ENCODE measurements around the gene GUCY1B1.
A peak's percentile ranks its signal among the peaks of the same experiment; 100 is the strongest.

The GUCY1B1 gene

GRCh38 chr4:155758481-155759371, at the start of gene GUCY1B1:
Gene GUCY1B1 (plus strand): TSS chr4:155759021. CDS start chr4:155759141, 120 bp downstream.
- peak; percentile 98 for DNase-seq (ENCODE audit: low spot score)

DNA sequence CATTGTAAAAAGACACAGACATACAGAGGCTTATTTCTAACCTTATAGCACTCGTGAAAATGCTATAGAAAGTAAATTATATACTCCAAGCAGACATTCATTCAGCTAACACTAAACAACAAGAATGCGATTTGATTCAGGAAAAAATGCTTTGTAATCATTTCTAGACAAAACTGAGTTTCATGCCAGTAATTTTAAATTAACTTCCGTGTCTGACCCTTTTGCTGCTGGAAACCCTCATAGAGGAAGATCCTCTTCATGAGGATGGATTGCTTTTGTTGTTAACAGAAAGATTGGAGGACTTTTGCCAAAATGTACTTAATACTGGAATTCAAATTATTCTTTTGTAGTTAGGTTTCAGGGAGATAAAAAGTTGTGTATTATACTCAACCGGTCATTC, 48.9 kb upstream of the GUCY1B1 start:
- no peak for DNase-seq (ENCODE audit: low spot score)

- no peak for DNase-seq (ENCODE audit: low spot score)
Measured at GRCh38 chr4:155711556-155711955, 47.3 kb upstream of the GUCY1B1 start.

- DNase-seq (ENCODE audit: low spot score), result no peak
Measured at GRCh38 chr4:155712846-155713245, 46.0 kb upstream of the GUCY1B1 start.

GRCh38 chr4:155713911-155714310, 44.9 kb upstream of the GUCY1B1 start:
- DNase-seq (ENCODE audit: low spot score), result no peak

GRCh38 chr4:155722336-155722735, 36.5 kb upstream of the GUCY1B1 start:
- DNase-seq (ENCODE audit: low spot score), result no peak

- no peak for DNase-seq (ENCODE audit: low spot score)
Measured at GRCh38 chr4:155722816-155723499, 35.9 kb upstream of the GUCY1B1 start.

DNA sequence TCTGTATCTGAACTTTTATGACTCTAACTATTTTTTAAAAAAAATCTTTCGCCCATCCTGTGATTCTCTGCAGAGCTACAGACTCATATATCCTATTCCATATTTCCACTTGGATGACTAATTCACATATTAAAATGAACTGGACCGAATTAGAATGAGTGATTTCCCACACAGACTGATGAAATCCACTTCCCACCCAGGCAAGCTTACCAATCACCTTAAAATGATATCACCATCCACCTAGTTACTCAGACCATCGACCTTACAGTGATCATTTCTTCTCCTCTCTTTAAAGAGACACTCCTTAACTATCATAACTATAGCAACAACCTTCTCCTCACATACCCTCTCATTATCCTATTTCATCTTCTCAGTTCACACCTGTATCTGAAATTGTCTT, 34.1 kb upstream of the GUCY1B1 start:
- no peak for DNase-seq (ENCODE audit: low spot score)

DNA sequence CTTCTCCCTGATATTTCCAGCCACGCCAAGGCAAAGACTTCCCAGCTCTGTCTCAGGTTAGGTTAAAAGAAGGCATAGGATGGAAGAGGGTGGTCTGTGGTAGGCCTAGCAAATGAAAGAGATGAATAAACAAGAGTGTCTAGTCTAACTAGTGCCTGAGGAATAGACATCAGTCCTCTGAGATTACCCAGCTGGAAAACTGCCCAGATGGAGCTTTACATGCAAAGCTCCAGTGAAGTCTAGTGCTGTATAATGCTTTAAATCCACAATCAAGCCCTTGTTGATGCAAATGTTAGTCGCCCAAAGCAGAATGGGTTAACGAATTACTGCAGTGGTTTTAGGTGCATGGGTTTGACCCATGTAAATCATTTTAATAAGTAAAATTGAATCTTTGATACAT, 24.8 kb upstream of the GUCY1B1 start:
- DNase-seq (ENCODE audit: low spot score), result no peak

- no peak for DNase-seq (ENCODE audit: low spot score)
Measured at GRCh38 chr4:155734951-155735350, 23.9 kb upstream of the GUCY1B1 start.

DNA sequence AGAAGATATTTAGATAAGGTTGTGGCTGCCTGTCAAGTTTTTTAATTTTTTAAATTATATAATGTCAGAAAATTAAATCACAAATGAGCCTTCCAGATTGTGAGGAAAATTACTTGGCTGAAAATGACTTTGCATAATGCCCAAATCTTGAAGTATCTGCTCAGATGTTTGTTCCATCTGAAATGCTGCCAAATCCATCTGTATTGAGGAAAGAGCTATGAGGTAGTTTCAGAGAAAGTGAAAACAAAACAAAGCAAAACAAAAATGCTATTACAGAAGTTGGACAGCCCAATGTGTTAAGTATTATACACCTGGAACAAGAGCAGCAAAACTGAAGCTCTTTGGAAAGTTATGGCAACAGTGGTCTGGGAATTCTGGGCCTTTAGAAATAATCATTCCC, 23.3 kb upstream of the GUCY1B1 start:
- DNase-seq (ENCODE audit: low spot score), result no peak

DNA sequence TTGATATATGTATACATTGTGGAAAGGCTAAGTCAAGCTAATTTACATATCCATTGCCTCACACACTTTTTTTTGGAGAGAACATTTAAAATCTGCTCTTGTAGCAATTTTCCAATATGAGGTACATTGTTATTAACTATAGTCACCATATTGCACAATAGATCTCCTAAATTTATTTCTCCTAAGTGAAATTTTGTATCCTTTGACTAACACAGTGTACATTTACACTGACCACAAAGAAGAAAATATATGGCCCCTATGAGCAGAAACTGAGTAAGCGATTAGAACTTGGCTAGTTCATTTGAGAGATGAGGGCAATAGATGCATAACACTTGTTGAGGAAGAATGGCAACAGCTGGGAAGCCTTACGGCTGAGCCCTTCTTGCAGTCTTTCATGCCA, 20.3 kb upstream of the GUCY1B1 start:
- no peak for DNase-seq (ENCODE audit: low spot score)

GRCh38 chr4:155741546-155741945, 17.3 kb upstream of the GUCY1B1 start:
- no peak for DNase-seq (ENCODE audit: low spot score)

GRCh38 chr4:155742310-155743015, 16.4 kb upstream of the GUCY1B1 start:
- no peak for DNase-seq (ENCODE audit: low spot score)

GRCh38 chr4:155745984-155746383, 12.8 kb upstream of the GUCY1B1 start:
- DNase-seq (ENCODE audit: low spot score), result no peak

DNA sequence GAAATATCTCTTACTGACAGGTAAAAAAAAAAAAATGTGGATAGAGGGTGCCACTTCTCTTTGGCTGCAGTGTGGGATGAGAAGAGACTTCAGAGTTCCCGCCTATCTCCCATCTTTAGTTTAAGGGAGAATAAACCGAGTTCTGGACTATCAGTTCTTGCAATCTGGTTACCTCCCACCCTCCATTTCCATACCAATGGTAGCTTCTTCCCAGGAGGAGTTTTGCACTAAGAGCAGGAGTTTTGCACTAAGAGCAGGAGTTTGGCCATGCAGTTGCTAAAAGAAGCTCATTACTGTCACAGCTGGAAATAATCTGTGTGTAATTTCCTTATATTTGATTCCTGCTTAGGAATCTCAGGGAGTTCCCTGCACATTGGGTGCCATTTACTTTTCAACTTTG, 10.8 kb upstream of the GUCY1B1 start:
- DNase-seq (ENCODE audit: low spot score), result no peak

GRCh38 chr4:155749041-155749440, 9.8 kb upstream of the GUCY1B1 start:
- DNase-seq (ENCODE audit: low spot score), result no peak

DNA sequence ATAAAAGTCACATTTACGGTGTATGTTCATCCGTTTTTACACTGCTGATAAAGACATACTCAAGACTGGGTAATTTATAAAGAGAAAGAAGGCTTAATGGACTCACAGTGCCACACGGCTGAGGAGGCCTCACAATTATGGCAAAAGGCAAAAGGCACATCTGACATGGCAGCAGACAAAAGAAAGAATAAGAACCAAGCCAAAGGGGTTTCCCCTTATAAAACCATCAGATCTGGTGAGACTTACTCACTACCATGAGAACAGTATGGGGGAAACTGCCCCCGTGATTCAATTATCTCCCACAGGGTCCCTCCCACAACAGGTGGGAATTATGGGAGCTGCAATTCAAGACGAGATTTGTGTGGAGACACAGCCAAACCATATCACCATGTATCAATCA, 7.3 kb upstream of the GUCY1B1 start:
- no peak for DNase-seq (ENCODE audit: low spot score)

GRCh38 chr4:155757745-155758265, 1.0 kb upstream of the GUCY1B1 start:
- no peak for DNase-seq (ENCODE audit: low spot score)

DNA sequence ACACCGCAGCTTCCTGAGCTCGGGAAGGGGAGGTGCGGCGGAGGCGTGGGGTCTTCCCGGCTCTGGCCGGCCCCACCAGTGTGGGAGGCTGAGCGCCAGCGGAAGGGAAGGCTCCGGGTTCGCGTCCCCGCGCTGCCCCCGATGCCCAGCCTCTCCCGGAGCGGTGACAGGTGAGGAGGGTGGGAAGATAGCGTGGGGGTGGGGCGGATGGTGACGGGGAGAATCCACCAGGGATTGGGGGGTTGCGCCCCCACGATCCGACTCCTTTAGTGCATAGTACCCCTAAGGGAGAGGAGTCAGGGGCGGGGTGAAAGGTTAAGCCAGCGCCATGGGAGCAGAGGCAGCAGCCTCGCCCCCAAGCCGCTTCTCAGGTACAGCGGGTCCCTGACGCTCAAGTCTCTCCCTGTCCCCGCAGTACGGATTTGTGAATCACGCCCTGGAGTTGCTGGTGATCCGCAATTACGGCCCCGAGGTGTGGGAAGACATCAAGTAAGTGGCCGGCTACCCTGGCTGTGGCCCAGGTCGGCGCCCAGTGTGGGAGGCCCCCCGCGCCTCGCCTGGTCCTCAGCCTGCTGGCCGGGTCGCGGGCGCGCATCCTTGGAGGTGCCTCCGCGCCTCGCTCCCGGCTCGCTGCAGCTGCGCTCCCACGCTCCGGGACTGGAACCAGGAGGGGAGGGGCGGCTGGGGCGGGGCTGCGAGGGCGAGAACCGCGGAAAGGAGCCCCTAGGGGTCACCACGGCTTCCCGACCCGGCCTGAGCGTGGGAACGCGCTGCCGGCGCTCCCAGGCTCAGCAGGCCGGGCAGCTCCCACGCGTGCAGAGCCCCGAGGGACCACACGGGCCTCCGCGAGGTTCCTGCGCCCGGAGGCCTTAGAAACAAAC, 791 bp downstream of the GUCY1B1 start:
- peak; percentile 40 for DNase-seq (ENCODE audit: low spot score)

DNA sequence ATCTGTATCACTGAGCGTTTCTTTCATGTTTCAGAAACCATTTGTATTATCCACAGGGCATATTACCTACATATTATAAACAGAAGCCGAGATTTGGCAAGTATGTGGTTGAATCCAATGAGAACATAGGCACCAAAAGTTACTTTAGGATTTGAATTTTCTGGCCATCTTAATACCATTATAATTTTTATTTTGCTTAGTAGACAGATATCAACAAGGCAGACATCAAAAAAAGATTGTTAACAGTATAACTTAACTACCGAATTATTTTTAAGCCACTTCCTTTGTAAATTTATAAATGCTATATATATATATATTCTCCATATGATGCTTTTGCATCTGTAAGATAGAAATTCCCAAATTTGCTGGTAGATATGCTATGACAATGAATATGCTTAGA, 2.2 kb downstream of the GUCY1B1 start:
- DNase-seq (ENCODE audit: low spot score), result no peak

- no peak for DNase-seq (ENCODE audit: low spot score)
Measured at GRCh38 chr4:155761916-155762315, 3.1 kb downstream of the GUCY1B1 start.

Measured in putamen (tissue), 1 donor.